ENCODE measurements around the gene CAB39L. TPM values are rescaled to one million over a fixed set of nuclear protein-coding genes. Genes with fewer than 3 reads are reported as not detected.

Gene CAB39L
- total RNA-seq, 1 donor from 2014 or later, result 3.4 TPM

DNA sequence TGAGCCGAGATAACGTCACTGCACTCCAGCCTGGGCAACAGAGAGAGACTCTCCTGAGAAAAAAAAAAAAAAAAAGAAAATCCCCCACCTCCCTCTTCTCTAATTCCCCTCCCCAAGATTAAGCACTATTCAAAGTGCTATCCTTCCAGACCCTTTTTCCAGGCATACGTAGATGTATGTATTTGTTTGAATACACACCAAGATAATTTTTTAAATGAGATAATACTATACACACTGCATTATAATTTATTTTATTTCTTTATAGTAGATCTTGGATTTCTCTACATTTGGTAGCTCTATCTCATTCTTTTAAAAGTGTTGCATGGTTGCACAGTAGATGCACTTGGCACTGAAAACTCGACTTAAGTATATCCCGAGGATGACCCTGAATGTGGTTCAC, 32.5 kb downstream of the CAB39L start:
- no peak for DNase-seq
- Mint-ChIP-seq H3K9me3 (no peaks in the 10 kb centered on the region), H3K4me1 (no peaks in the 10 kb centered on the region), H3K36me3 (ENCODE audit: low read depth) (peaks cover 2% of the 10 kb centered on the region), H3K27ac (no peak overlapping the region), H3K27me3 (no peaks in the 10 kb centered on the region), H3K4me3 (no peak overlapping the region)
- CTCF ChIA-PET, result no interaction called here
- no peak for ATAC-seq (ENCODE audit: low read depth)
- TF ChIP-seq, protein P1, sequence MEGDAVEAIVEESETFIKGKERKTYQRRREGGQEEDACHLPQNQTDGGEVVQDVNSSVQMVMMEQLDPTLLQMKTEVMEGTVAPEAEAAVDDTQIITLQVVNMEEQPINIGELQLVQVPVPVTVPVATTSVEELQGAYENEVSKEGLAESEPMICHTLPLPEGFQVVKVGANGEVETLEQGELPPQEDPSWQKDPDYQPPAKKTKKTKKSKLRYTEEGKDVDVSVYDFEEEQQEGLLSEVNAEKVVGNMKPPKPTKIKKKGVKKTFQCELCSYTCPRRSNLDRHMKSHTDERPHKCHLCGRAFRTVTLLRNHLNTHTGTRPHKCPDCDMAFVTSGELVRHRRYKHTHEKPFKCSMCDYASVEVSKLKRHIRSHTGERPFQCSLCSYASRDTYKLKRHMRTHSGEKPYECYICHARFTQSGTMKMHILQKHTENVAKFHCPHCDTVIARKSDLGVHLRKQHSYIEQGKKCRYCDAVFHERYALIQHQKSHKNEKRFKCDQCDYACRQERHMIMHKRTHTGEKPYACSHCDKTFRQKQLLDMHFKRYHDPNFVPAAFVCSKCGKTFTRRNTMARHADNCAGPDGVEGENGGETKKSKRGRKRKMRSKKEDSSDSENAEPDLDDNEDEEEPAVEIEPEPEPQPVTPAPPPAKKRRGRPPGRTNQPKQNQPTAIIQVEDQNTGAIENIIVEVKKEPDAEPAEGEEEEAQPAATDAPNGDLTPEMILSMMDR (IDR thresholded peaks at IDR 0.05), result no peak
- intact Hi-C loops (cut with micrococcal nuclease), result no loop called here
- POLR2A ChIA-PET, result no interaction called here

DNA sequence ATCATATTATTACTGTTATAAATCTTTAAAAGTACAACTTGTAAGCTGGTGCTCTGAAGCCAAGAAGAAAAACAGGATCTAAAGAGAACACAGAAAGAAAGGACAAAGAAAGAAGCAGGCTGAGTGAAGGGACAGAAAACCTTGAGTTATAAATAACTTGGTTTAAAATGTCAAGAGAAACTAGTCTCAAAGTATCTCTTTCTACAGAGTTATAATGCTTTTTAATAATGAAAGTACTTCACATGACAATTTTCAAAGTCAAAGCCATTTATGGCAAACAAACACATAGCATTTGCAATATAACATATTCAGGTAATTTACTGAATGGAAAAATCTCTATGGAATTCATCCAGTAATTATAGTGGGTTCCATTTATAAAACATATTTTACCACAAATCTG, 33.4 kb downstream of the CAB39L start:
- no peaks in the 10 kb centered on the region for H3K4me1 Mint-ChIP-seq
- no peak for DNase-seq
- H3K36me3 Mint-ChIP-seq (ENCODE audit: low read depth), result peaks cover 4% of the 10 kb centered on the region
- TF ChIP-seq, protein P1 (IDR thresholded peaks at IDR 0.05), result no peak
- ChIA-PET POLR2A (no interaction called here), CTCF (no interaction called here)
- H3K27me3 Mint-ChIP-seq, result no peaks in the 10 kb centered on the region
- no peak for ATAC-seq (ENCODE audit: low read depth)
- H3K9me3 Mint-ChIP-seq, result peaks cover 4% of the 10 kb centered on the region
- intact Hi-C loops (cut with micrococcal nuclease), result no loop called here
- no peak overlapping the region for H3K4me3 Mint-ChIP-seq
- no peak overlapping the region for H3K27ac Mint-ChIP-seq

DNA sequence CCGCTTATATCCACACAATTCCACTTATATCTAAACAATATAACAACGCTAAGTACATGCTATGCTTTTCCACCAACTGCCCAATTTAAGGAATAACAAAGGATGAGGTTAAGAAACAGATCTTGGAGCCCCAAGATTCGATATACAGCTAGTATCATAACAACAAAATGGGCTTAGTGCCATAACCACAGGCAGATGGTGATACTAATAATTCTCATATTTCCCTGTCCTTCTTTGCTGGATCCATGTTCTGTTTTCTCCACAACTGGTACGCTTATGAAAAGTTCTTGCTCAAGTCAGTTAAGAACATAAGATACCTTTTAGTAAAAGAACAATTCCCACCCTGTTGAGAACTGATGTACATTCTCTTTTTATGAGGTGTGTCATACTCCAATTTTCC, 33.9 kb downstream of the CAB39L start:
- TF ChIP-seq, protein P1 (IDR thresholded peaks at IDR 0.05), result no peak
- DNase-seq (no peak), ATAC-seq (ENCODE audit: low read depth) (no peak)
- H3K27me3 Mint-ChIP-seq, result no peaks in the 10 kb centered on the region
- peaks cover 7% of the 10 kb centered on the region for H3K36me3 Mint-ChIP-seq (ENCODE audit: low read depth)
- H3K9me3 Mint-ChIP-seq, result peaks cover 9% of the 10 kb centered on the region
- no peak overlapping the region for H3K4me3 Mint-ChIP-seq
- no peaks in the 10 kb centered on the region for H3K4me1 Mint-ChIP-seq
- H3K27ac Mint-ChIP-seq, result no peak overlapping the region
- POLR2A ChIA-PET, result no interaction called here
- intact Hi-C loops (cut with micrococcal nuclease), result no loop called here
- CTCF ChIA-PET, result no interaction called here

DNA sequence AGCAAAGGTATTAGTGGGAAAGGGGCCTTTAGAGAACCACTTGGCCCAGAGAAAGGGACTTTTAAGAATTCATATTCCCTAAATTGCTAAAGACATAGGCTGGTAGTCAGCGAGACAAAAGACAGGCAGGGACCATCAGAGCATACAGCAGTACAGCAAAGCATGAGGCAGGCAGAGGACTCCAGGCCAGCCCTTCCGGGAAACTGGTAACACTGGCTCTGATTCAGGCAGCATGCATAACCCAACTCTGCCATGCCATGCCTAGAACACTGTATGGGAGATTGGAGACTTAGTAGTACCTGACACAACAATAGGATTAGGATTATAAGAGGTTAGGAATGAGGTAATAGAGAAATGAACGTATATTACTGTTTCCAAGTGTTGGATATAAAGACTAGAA, 34.9 kb downstream of the CAB39L start:
- Mint-ChIP-seq H3K9me3 (peaks cover 18% of the 10 kb centered on the region), H3K27me3 (no peaks in the 10 kb centered on the region), H3K4me3 (no peak overlapping the region), H3K4me1 (no peaks in the 10 kb centered on the region), H3K36me3 (ENCODE audit: low read depth) (peaks cover 17% of the 10 kb centered on the region), H3K27ac (no peak overlapping the region)
- DNase-seq, result no peak
- intact Hi-C loops (cut with micrococcal nuclease), result no loop called here
- CTCF ChIA-PET, result no interaction called here
- POLR2A ChIA-PET, result no interaction called here
- no peak for ATAC-seq (ENCODE audit: low read depth)
- TF ChIP-seq, protein P1 (IDR thresholded peaks at IDR 0.05), result no peak

DNA sequence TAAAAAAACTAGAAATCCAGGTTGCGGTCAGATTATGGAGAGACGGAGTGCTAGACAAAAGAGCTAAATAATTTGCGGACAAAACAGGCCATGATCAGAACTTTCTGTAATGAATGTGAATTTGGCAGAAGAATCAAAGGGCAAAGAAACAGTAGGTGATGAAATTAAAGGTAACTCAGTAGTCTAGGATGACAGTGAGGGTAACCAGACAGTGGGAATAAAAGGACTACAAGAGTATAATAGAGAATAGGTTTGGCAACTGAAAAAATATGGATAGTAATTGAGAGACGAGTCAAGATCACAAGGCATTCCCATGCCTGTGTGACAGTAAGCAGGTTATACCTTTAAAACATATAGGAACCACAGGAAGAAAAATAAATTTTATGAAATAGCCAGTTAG, 35.9 kb downstream of the CAB39L start:
- no peaks in the 10 kb centered on the region for H3K27me3 Mint-ChIP-seq
- H3K27ac Mint-ChIP-seq, result no peak overlapping the region
- ChIA-PET POLR2A (interaction anchor here (0.8 kb wide), 1 partner anchor 47 kb away, joined by 4 read pairs; no protein-coding TSS in a partner anchor), CTCF (no interaction called here)
- no peak for DNase-seq
- H3K4me3 Mint-ChIP-seq, result no peak overlapping the region
- H3K9me3 Mint-ChIP-seq, result peaks cover 22% of the 10 kb centered on the region
- no peak for ATAC-seq (ENCODE audit: low read depth)
- TF ChIP-seq, protein P1 (IDR thresholded peaks at IDR 0.05), result no peak
- intact Hi-C loops (cut with micrococcal nuclease), result no loop called here
- peaks cover 23% of the 10 kb centered on the region for H3K36me3 Mint-ChIP-seq (ENCODE audit: low read depth)
- H3K4me1 Mint-ChIP-seq, result no peaks in the 10 kb centered on the region

Data from activated B cell treated with CpG ODN at 0.5 μM for 24 hours (primary cell).